Skeletal muscle tissue (tissue), 4 donors: ENCODE data around the gene RPS15. TPM values are rescaled to one million over a fixed set of nuclear protein-coding genes. Genes with fewer than 3 reads are reported as not detected.

Source experiments
- H3K27ac ChIP-seq: one replicate; pipeline ENCODE4 v1.7.0; 2013; ENCODE audit warnings: mild to moderate bottlenecking, low read depth, low read length, inconsistent platforms
- H3K27me3 ChIP-seq, 3 donors: one replicate each; pipeline ENCODE4 v1.7.0; 2013; ENCODE audit warnings: low read length in 3 of 3; ENCODE audit not compliant: control insufficient read depth in 3 of 3, insufficient read depth in 3 of 3
- H3K36me3 ChIP-seq, 3 donors: one replicate each; pipeline ENCODE4 v1.7.0; 2013; ENCODE audit warnings: low read length in 3 of 3; ENCODE audit not compliant: control insufficient read depth in 3 of 3, insufficient read depth in 3 of 3
- H3K4me1 ChIP-seq, 3 donors: one replicate each; pipeline ENCODE4 v1.7.0; 2013; ENCODE audit warnings: low read length in 3 of 3, mild to moderate bottlenecking in 3 of 3; ENCODE audit not compliant: control insufficient read depth in 3 of 3, insufficient read depth in 3 of 3
- H3K4me3 ChIP-seq, 3 donors: one replicate each; pipeline ENCODE4 v1.7.0; 2013; ENCODE audit warnings: low read length in 3 of 3
- H3K9ac ChIP-seq, 3 donors: one replicate each; pipeline ENCODE4 v1.7.0; 2013; ENCODE audit warnings: low read length in 3 of 3, mild to moderate bottlenecking in 3 of 3, moderate library complexity in 2 of 3, low read depth in 1 of 3
- H3K9me3 ChIP-seq, 3 donors: one replicate each; pipeline ENCODE4 v1.7.0; 2013; ENCODE audit warnings: low read length in 3 of 3; ENCODE audit not compliant: control insufficient read depth in 3 of 3
- total RNA-seq: library from RNA; depleted of rRNA; stranded (reverse); fragments of >200 nt; gene quantifications from one replicate; pipeline ENCODE4 v1.2.3, GENCODE V29; 2014
- donor health status: Osteomylitis.

Gene RPS15
- total RNA-seq, 1 donor from 2014 or later = 354 TPM

GRCh38 chr19:1425902-1426301 lies 12.3 kb upstream of the RPS15 start:
- no peak overlapping the region for H3K4me3 ChIP-seq
- peaks cover 70 to 74% (median 71%) of the 10 kb centered on the region in 3 donors for H3K36me3 ChIP-seq

DNA sequence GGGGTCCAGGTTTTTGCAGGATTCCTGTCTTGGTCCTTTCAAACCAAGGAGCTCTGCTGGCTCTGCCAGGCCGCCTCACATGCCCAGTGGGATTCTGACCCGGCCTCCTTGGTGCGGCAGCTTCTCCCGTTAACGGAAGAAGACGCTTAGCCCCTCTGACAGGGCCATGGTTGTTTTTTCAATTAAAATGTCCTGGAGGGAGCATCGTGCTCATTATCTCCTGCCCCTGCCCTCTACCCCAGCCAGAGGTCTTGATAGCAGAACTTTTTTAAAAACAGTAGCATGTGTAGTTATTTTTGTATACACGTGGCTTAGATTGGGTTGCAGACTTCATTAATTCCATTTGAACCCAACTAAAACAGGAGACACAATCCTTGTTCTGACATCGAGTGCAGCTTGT lies 11.5 kb upstream of the RPS15 start:
- H3K4me1 ChIP-seq = peaks cover 0 to 8% (median 5%) of the 10 kb centered on the region in 3 donors
- H3K4me3 ChIP-seq = no peak overlapping the region
- no peak overlapping the region for H3K9ac ChIP-seq
- no peaks in the 10 kb centered on the region for H3K9me3 ChIP-seq
- peaks cover 66 to 70% (median 66%) of the 10 kb centered on the region in 3 donors for H3K36me3 ChIP-seq
- no peaks in the 10 kb centered on the region for H3K27me3 ChIP-seq
- no peak overlapping the region for H3K27ac ChIP-seq

More at GRCh38 chr19:1425902-1426301, 12.3 kb upstream of the RPS15 start:
- H3K27me3 ChIP-seq = no peaks in the 10 kb centered on the region
- H3K27ac ChIP-seq = no peak overlapping the region
- no peak overlapping the region for H3K9ac ChIP-seq
- H3K9me3 ChIP-seq = no peaks in the 10 kb centered on the region
- H3K4me1 ChIP-seq = peaks cover 0 to 8% (median 5%) of the 10 kb centered on the region in 3 donors

- Histone ChIP-seq H3K27me3 (no peaks in the 10 kb centered on the region), H3K4me3 (no peak overlapping the region), H3K9ac (no peak overlapping the region), H3K36me3 (peaks cover 66 to 71% (median 66%) of the 10 kb centered on the region in 3 donors), H3K27ac (no peak overlapping the region), H3K9me3 (no peaks in the 10 kb centered on the region), H3K4me1 (peaks cover 0 to 2% (median under 1%) of the 10 kb centered on the region in 3 donors)
Measured at GRCh38 chr19:1427221-1427920, 10.8 kb upstream of the RPS15 start.

DNA sequence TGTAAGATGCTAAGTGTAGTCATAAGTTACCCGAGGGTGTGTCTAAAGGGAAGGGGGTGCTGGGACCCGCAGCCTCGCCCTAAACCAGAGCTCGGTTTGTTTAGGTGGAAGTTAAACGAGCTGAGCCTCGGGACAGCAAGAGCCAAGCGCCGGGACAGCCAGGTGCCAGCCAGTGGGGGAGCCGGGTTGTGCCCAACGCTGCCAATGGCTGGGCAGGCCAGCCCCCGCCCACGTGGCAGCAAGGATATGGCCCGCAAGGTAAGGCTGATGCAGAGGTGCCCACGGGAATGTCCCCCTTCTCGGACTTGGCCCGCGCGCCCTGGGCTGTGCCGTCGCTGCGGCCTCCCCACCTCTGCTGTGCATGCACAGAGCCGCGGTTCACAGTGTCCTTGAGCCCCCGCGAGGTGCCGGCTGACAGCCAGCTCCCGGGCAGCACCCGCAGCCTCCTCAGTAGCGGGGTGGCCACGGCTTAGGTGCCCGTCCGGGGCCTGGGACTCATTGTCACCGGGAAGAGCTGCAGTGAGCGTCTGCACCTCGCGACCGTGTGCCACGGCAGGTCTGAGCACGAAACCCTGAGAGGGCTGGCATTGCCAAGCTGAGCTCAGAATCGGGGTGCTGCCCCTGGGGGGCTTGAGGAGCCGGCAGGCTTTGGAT lies 9.3 kb upstream of the RPS15 start:
- no peak overlapping the region for H3K4me3 ChIP-seq
- no peak overlapping the region for H3K27ac ChIP-seq
- H3K27me3 ChIP-seq = no peaks in the 10 kb centered on the region
- H3K36me3 ChIP-seq = peaks cover 66 to 73% (median 67%) of the 10 kb centered on the region in 3 donors
- no peaks in the 10 kb centered on the region for H3K9me3 ChIP-seq
- H3K4me1 ChIP-seq = peaks cover 0 to 2% (median 0%) of the 10 kb centered on the region in 3 donors
- H3K9ac ChIP-seq = no peak overlapping the region

- H3K9me3 ChIP-seq = no peaks in the 10 kb centered on the region
- no peak overlapping the region for H3K4me3 ChIP-seq
- peaks cover 0 to 2% (median 0%) of the 10 kb centered on the region in 3 donors for H3K4me1 ChIP-seq
- H3K27ac ChIP-seq = no peak overlapping the region
- peaks cover 66 to 73% (median 67%) of the 10 kb centered on the region in 3 donors for H3K36me3 ChIP-seq
- H3K27me3 ChIP-seq = no peaks in the 10 kb centered on the region
- no peak overlapping the region for H3K9ac ChIP-seq
Measured at GRCh38 chr19:1429750-1430149, 8.4 kb upstream of the RPS15 start.

GRCh38 chr19:1430246-1430645 lies 8.0 kb upstream of the RPS15 start:
- Histone ChIP-seq H3K27ac (no peak overlapping the region), H3K4me3 (no peak overlapping the region), H3K9ac (no peak overlapping the region), H3K27me3 (no peaks in the 10 kb centered on the region), H3K4me1 (peaks cover 0 to 2% (median 0%) of the 10 kb centered on the region in 3 donors), H3K9me3 (no peaks in the 10 kb centered on the region), H3K36me3 (peaks cover 62 to 70% (median 63%) of the 10 kb centered on the region in 3 donors)

DNA sequence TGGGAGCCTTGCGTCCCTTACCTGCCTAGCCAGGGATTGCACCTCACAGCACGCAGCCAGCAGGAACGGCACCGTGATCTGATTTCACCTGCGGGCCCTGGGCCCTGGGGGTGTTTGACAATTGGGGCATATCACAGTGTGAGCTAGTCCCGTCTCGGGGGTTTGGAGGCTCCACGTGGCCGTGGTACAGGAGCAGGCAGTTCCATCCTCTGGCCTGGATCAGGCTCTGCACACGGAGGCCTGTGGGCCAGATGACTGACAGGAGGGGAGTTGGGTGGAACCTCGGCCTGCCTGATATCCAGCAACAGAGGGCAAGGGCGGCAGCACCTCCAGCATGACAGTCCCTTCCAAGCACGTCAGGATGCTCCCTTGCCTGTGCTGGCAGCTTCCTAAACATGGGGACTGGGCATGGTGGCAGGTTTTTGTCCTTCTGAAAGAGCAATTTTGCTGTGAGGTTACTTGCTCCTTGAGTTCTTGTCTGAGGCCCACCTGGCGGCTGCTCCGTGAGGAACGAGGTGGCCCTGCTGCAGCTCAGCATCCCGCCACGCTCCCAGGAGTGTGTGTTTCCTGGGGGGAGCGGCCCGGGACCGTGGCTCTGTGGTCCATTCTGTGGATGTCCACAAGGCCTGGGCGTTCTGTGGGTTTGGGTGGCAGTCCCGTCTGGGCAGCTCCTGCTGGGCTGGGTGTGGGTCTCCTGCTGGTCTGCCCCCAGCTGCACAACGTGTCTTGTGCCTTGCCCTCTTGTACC lies 6.3 kb upstream of the RPS15 start:
- Histone ChIP-seq H3K4me1 (peaks cover 4 to 6% (median 5%) of the 10 kb centered on the region in 3 donors), H3K4me3 (no peak overlapping the region), H3K27me3 (no peaks in the 10 kb centered on the region), H3K27ac (no peak overlapping the region), H3K36me3 (peaks cover 56 to 62% (median 57%) of the 10 kb centered on the region in 3 donors), H3K9ac (no peak overlapping the region), H3K9me3 (no peaks in the 10 kb centered on the region)

GRCh38 chr19:1432507-1432887 lies 5.7 kb upstream of the RPS15 start:
- Histone ChIP-seq H3K27ac (no peak overlapping the region), H3K9ac (no peak overlapping the region), H3K27me3 (no peaks in the 10 kb centered on the region), H3K9me3 (no peaks in the 10 kb centered on the region), H3K4me3 (no peak overlapping the region), H3K36me3 (peaks cover 54 to 56% (median 55%) of the 10 kb centered on the region in 3 donors), H3K4me1 (peaks cover 4 to 8% (median 4%) of the 10 kb centered on the region in 3 donors)

DNA sequence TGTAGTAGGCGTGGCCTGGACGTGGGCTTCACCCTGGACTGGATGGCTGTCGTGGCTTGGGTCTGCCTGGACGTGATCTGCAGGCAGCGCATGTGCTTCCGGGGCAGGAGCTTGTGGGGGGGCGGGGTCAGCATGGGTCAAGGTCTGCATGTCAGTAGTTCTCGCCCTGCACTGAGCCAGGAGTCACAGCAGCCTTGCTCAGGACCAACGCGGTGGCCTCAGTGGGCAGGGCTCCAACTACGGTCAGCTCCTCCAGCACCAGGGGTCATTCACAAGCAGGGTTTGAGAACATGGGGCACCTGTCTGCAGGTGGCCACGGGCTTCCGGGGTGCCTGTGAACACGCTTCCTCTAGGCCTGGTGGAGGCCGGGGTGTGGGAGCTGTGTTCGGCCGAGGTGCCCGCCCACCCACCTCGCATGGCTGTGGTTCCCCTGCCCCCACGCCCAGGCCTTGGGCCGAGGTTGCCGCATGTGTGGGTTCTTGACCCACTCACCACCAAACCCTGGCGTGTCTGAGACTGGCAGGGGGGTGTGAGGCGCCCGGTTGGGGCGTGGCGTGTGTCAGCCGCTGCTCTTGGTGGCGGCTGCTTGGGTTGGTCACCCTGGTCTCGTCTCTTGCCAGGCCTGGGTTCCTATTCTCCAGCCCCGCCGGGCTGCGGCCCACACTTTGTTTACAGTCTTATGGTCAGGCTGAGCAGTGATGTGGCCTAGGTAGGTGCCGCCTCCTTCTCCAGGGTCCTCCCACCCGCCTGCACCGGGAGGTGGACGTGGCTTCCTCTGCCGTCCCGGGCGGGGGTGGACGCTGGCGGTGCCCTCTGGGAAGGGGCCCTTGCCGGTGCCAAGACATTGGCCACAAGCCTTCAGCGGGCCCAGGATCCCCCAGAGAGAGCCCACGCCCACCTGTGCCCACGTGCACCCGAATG lies 4.8 kb upstream of the RPS15 start:
- no peak overlapping the region for H3K4me3 ChIP-seq
- peaks cover 8 to 14% (median 8%) of the 10 kb centered on the region in 3 donors for H3K4me1 ChIP-seq
- H3K27ac ChIP-seq = no peak overlapping the region
- no peaks in the 10 kb centered on the region for H3K9me3 ChIP-seq
- H3K9ac ChIP-seq = no peak overlapping the region
- H3K27me3 ChIP-seq = no peaks in the 10 kb centered on the region
- peaks cover 48 to 52% (median 50%) of the 10 kb centered on the region in 3 donors for H3K36me3 ChIP-seq
